Uterus (tissue), 4 donors: ENCODE measurements around the gene CTDSPL. TPM values are rescaled to one million over a fixed set of nuclear protein-coding genes. Genes with fewer than 3 reads are reported as not detected.

Experiments
- DNase-seq, 2 donors: peaks; one replicate each; pipeline ENCODE4 v3.0.0-alpha.2; 2019 to 2020
- H3K27ac ChIP-seq, 2 donors: fragments of 200-600 bp; sonication (generic); 1 replicate in 1 of 2; 2 replicates in 1 of 2; pipeline ENCODE4 v1.5.1; 2016 to 2018
- H3K27me3 ChIP-seq, 2 donors: fragments of 200-600 bp; sonication (generic); one replicate each; pipeline ENCODE4 v1.5.1; 2018 to 2019; ENCODE audit warnings: control low read depth in 1 of 2
- H3K36me3 ChIP-seq, 2 donors: fragments of 200-600 bp; sonication (generic); one replicate each; pipeline ENCODE4 v1.5.1; 2019; ENCODE audit warnings: control low read depth in 1 of 2
- H3K4me1 ChIP-seq, 2 donors: fragments of 200-600 bp; sonication (generic); one replicate each; pipeline ENCODE4 v1.5.1; 2018 to 2019; ENCODE audit warnings: control low read depth in 1 of 2
- H3K4me3 ChIP-seq, 2 donors: fragments of 200-600 bp; sonication (generic); 1 replicate in 1 of 2; 2 replicates in 1 of 2; pipeline ENCODE4 v1.5.1; 2018 to 2019; ENCODE audit warnings: mild to moderate bottlenecking in 1 of 2
- H3K9me3 ChIP-seq, 2 donors: fragments of 200-600 bp; sonication (generic); one replicate each; pipeline ENCODE4 v1.5.1; 2019; ENCODE audit warnings: control low read depth in 1 of 2
- CTCF ChIP-seq, 4 experiments: fragments of 200-600 bp in 2 of 4; fragments of 450-650 bp in 2 of 4; sonication (generic) in 2 of 4; IDR thresholded peaks; one replicate each; pipeline ENCODE4 v1.5.1; 2016 to 2019; ENCODE audit warnings: antibody characterized with exemption in 4 of 4, mild to moderate bottlenecking in 2 of 4, moderate library complexity in 1 of 4
- POLR2A ChIP-seq, 2 donors: fragments of 450-650 bp; IDR thresholded peaks; one replicate each; pipeline ENCODE4 v1.6.1; 2016; ENCODE audit warnings: antibody characterized with exemption in 2 of 2, mild to moderate bottlenecking in 1 of 2, moderate library complexity in 1 of 2
- intact Hi-C: fragments of 100-400 bp; cut with DNase I; formaldehyde crosslinking; loops from one replicate; pipeline ENCODE4 v1.15.1; 2023; ENCODE audit warnings: low total_unique reads
- total RNA-seq, 4 donors: library from RNA; depleted of rRNA in 3 of 4; stranded (reverse); fragments of >200 nt in 3 of 4; gene quantifications; one replicate each; pipeline versions ENCODE4 v1.1.0 to v1.2.4, GENCODE V29; 2014 to 2023
- donor health status: DM: yes; HTN: yes; CAD: no.

The CTDSPL gene
- total RNA-seq, 4 donors from 2014 or later = 6.4 to 55.9 (median 28.7) TPM

- Histone ChIP-seq H3K9me3 (no peaks in the 10 kb centered on the region), H3K27me3 (no peaks in the 10 kb centered on the region), H3K27ac (no peak overlapping the region), H3K36me3 (no peaks in the 10 kb centered on the region), H3K4me3 (no peak overlapping the region), H3K4me1 (peaks cover 13 to 16% of the 10 kb centered on the region in 2 donors)
- intact Hi-C loops = no loop called here
- TF ChIP-seq CTCF (IDR thresholded peaks at IDR 0.05) (no peak), POLR2A (IDR thresholded peaks at IDR 0.05) (no peak)
- no peak for DNase-seq
Measured at GRCh38 chr3:37909067-37909911, 47.6 kb downstream of the CTDSPL start.

GRCh38 chr3:37910671-37911400 lies 49.2 kb downstream of the CTDSPL start:
- Histone ChIP-seq H3K4me1 (peaks cover 4 to 8% of the 10 kb centered on the region in 2 donors), H3K27ac (no peak overlapping the region), H3K27me3 (no peaks in the 10 kb centered on the region), H3K36me3 (no peaks in the 10 kb centered on the region), H3K4me3 (no peak overlapping the region), H3K9me3 (no peaks in the 10 kb centered on the region)
- intact Hi-C loops = no loop called here
- DNase-seq = no peak
- no peak for TF ChIP-seq POLR2A (IDR thresholded peaks at IDR 0.05)
- TF ChIP-seq CTCF (IDR thresholded peaks at IDR 0.05) = no peak

GRCh38 chr3:37912052-37912733 lies 50.5 kb downstream of the CTDSPL start:
- no peak overlapping the region for H3K4me3 ChIP-seq
- DNase-seq = no peak
- no peak for TF ChIP-seq POLR2A (IDR thresholded peaks at IDR 0.05)
- H3K27me3 ChIP-seq = no peaks in the 10 kb centered on the region
- H3K27ac ChIP-seq = no peak overlapping the region
- H3K9me3 ChIP-seq = no peaks in the 10 kb centered on the region
- intact Hi-C loops = no loop called here
- no peaks in the 10 kb centered on the region for H3K36me3 ChIP-seq
- no peaks in the 10 kb centered on the region for H3K4me1 ChIP-seq

- no peaks in the 10 kb centered on the region for H3K4me1 ChIP-seq
- no peaks in the 10 kb centered on the region for H3K36me3 ChIP-seq
- TF ChIP-seq CTCF (IDR thresholded peaks at IDR 0.05) = no peak
- no peak for TF ChIP-seq POLR2A (IDR thresholded peaks at IDR 0.05)
- no peak overlapping the region for H3K4me3 ChIP-seq
- no peaks in the 10 kb centered on the region for H3K27me3 ChIP-seq
- intact Hi-C loops = no loop called here
- no peak for DNase-seq
- no peaks in the 10 kb centered on the region for H3K9me3 ChIP-seq
- no peak overlapping the region for H3K27ac ChIP-seq
Measured at GRCh38 chr3:37913522-37913921, 51.8 kb downstream of the CTDSPL start.

- Histone ChIP-seq H3K4me1 (no peaks in the 10 kb centered on the region), H3K4me3 (no peak overlapping the region), H3K27me3 (no peaks in the 10 kb centered on the region), H3K9me3 (no peaks in the 10 kb centered on the region), H3K27ac (no peak overlapping the region), H3K36me3 (no peaks in the 10 kb centered on the region)
- intact Hi-C loops = no loop called here
- TF ChIP-seq CTCF (IDR thresholded peaks at IDR 0.05) (no peak), POLR2A (IDR thresholded peaks at IDR 0.05) (no peak)
- DNase-seq = no peak
Measured at GRCh38 chr3:37916685-37917084, 55.0 kb downstream of the CTDSPL start.
